ENCODE measurements around the gene KRTAP1-1.

GRCh38 chr17:41065829-41066624, 24.8 kb upstream of the KRTAP1-1 start, which contains the start of gene KRTAP2-4:
- TF ChIP-seq POLR2AphosphoS5 (IDR thresholded peaks at IDR 0.05; ENCODE audit: low read depth, low read length): no peak
- TF ChIP-seq, protein P1, sequence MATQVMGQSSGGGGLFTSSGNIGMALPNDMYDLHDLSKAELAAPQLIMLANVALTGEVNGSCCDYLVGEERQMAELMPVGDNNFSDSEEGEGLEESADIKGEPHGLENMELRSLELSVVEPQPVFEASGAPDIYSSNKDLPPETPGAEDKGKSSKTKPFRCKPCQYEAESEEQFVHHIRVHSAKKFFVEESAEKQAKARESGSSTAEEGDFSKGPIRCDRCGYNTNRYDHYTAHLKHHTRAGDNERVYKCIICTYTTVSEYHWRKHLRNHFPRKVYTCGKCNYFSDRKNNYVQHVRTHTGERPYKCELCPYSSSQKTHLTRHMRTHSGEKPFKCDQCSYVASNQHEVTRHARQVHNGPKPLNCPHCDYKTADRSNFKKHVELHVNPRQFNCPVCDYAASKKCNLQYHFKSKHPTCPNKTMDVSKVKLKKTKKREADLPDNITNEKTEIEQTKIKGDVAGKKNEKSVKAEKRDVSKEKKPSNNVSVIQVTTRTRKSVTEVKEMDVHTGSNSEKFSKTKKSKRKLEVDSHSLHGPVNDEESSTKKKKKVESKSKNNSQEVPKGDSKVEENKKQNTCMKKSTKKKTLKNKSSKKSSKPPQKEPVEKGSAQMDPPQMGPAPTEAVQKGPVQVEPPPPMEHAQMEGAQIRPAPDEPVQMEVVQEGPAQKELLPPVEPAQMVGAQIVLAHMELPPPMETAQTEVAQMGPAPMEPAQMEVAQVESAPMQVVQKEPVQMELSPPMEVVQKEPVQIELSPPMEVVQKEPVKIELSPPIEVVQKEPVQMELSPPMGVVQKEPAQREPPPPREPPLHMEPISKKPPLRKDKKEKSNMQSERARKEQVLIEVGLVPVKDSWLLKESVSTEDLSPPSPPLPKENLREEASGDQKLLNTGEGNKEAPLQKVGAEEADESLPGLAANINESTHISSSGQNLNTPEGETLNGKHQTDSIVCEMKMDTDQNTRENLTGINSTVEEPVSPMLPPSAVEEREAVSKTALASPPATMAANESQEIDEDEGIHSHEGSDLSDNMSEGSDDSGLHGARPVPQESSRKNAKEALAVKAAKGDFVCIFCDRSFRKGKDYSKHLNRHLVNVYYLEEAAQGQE (IDR thresholded peaks at IDR 0.05; ENCODE audit: insufficient read depth in 1 of 2, low read depth in 2 of 2, low read length in 2 of 2): no peak
- no peak for TF ChIP-seq SIN3A (IDR thresholded peaks at IDR 0.05; ENCODE audit: borderline replicate concordance, insufficient read depth, low read length)
- TF ChIP-seq TAF1 (IDR thresholded peaks at IDR 0.05; ENCODE audit: borderline replicate concordance, insufficient read depth, low read length): no peak
- TF ChIP-seq FOXP2 (optimal IDR thresholded peaks at IDR 0.05; ENCODE audit: borderline replicate concordance, extremely low read depth, extremely low read length, insufficient read depth): no peak

Data from PFSK-1 (cell line).